ENCODE data around the gene MAPK11.

DNA sequence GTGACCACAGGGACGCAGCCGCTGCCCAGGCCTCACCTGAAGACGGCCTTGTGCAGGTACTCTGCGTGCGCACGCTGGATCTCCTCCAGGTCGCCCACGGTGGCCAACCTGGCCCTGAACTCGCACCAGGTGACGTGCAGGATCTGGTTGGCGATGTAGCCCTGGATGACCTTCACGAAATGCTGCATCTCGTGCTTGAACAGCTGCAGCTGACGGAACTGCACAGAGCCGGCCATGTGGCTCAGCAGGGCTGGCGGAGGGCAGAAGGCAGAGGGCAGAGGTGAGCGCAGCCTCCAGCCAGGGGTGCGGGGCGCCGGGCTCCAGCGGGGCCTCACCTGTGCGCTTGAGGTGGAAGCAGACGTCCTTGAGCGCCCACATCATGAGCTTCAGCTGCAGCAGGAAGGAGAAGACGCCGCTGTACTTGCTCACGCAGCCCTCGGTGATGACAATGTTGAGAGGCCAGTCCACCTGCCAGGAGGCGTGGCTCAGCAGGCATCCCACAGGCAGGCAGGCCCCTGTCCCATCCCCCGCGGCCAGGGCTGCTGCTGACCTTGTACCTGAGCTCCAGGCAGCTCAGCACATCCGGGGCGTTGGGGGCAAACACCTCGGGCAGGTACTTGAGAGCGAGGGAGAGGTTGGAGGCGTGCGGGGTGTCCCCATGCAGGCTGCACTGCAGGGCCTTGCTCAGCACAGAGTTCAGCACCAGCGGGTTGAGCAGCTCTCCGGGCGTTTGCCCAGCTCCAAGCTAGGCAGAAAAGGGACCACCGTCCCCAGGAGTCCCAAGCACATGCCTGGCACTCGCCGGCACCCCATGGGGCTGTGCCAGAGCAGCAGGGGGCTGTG is 51.8 kb downstream of the MAPK11 start:
- TF ChIP-seq NFRKB (IDR thresholded peaks at IDR 0.05) (no peak), TARDBP (IDR thresholded peaks at IDR 0.05) (no peak), BHLHE40 (IDR thresholded peaks at IDR 0.05; ENCODE audit: borderline replicate concordance) (no peak), SUZ12 (IDR thresholded peaks at IDR 0.05) (no peak), SP1 (IDR thresholded peaks at IDR 0.05) (no peak)
- TF ChIP-seq, protein P1, sequence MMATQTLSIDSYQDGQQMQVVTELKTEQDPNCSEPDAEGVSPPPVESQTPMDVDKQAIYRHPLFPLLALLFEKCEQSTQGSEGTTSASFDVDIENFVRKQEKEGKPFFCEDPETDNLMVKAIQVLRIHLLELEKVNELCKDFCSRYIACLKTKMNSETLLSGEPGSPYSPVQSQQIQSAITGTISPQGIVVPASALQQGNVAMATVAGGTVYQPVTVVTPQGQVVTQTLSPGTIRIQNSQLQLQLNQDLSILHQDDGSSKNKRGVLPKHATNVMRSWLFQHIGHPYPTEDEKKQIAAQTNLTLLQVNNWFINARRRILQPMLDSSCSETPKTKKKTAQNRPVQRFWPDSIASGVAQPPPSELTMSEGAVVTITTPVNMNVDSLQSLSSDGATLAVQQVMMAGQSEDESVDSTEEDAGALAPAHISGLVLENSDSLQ (IDR thresholded peaks at IDR 0.05) = no peak

Data from HEK293T (cell line).